HEK293T (cell line): ENCODE data around the gene DSCAM.

Experiments
- CTCF ChIA-PET: fragments of 350-600 bp; formaldehyde crosslinking; extraction: SDS; loops from one replicate; lab custom pipeline; 2021; ENCODE audit warnings: antibody characterized with exemption, inconsistent platforms; lab: Yijun Ruan, JAX
- POLR2A ChIA-PET: fragments of 350-600 bp; formaldehyde crosslinking; extraction: SDS; loops from one replicate; lab custom pipeline; 2020; ENCODE audit warnings: antibody characterized with exemption, inconsistent platforms; lab: Yijun Ruan, JAX
- DNase-seq: peaks from one replicate; pipeline ENCODE4 v3.0.0; 2012; ENCODE audit warnings: mixed read lengths; ENCODE audit errors: extremely low spot score
- ARNT ChIP-seq: fragments of 450-650 bp; IDR thresholded peaks from 2 replicates; pipeline ENCODE4 v1.6.1; 2017; ENCODE audit warnings: mild to moderate bottlenecking
- BHLHE40 ChIP-seq: fragments of 450-650 bp; IDR thresholded peaks from 2 replicates; pipeline ENCODE4 v1.6.1; 2016; ENCODE audit warnings: mild to moderate bottlenecking, moderate library complexity, borderline replicate concordance
- CTBP1 ChIP-seq: fragments of 450-650 bp; IDR thresholded peaks from 2 replicates; pipeline ENCODE4 v1.6.1; 2016; ENCODE audit warnings: borderline replicate concordance
- ELF4 ChIP-seq: fragments of 450-650 bp; IDR thresholded peaks from 2 replicates; pipeline ENCODE4 v1.6.1; 2017; ENCODE audit warnings: antibody characterized with exemption
- FOXA1 ChIP-seq: fragments of 450-650 bp; IDR thresholded peaks from 2 replicates; pipeline ENCODE4 v1.6.1; 2016; ENCODE audit warnings: mild to moderate bottlenecking
- FOXK2 ChIP-seq: fragments of 450-650 bp; IDR thresholded peaks from 2 replicates; pipeline ENCODE4 v1.6.1; 2016; ENCODE audit warnings: mild to moderate bottlenecking
- FOXM1 ChIP-seq: fragments of 450-650 bp; IDR thresholded peaks from 2 replicates; pipeline ENCODE4 v1.6.1; 2017; ENCODE audit warnings: mild to moderate bottlenecking, borderline replicate concordance
- HDGF ChIP-seq: fragments of 450-650 bp; IDR thresholded peaks from 2 replicates; pipeline ENCODE4 v1.6.1; 2017; ENCODE audit warnings: antibody characterized with exemption, borderline replicate concordance
- L3MBTL2 ChIP-seq: fragments of 450-650 bp; conservative IDR thresholded peaks from 2 replicates; pipeline ENCODE4 v1.6.1; 2016; ENCODE audit warnings: mild to moderate bottlenecking
- LEF1 ChIP-seq: fragments of 450-650 bp; IDR thresholded peaks from 2 replicates; pipeline ENCODE4 v1.6.1; 2017; ENCODE audit warnings: mild to moderate bottlenecking, borderline replicate concordance
- NFRKB ChIP-seq: fragments of 450-650 bp; IDR thresholded peaks from 2 replicates; pipeline ENCODE4 v1.6.1; 2016; ENCODE audit warnings: mild to moderate bottlenecking, moderate library complexity
- SP1 ChIP-seq: fragments of 450-650 bp; IDR thresholded peaks from 2 replicates; pipeline ENCODE4 v1.6.1; 2017
- SUZ12 ChIP-seq: fragments of 450-650 bp; IDR thresholded peaks from 2 replicates; pipeline ENCODE4 v1.6.1; 2016; ENCODE audit warnings: mild to moderate bottlenecking
- TARDBP ChIP-seq: fragments of 450-650 bp; IDR thresholded peaks from 2 replicates; pipeline ENCODE4 v1.6.1; 2016
- ZNF384 ChIP-seq: fragments of 450-650 bp; IDR thresholded peaks from 2 replicates; pipeline ENCODE4 v1.6.1; 2016
- TF ChIP-seq, protein P1 (sequence below): fragments of 450-650 bp; IDR thresholded peaks from 2 replicates; pipeline ENCODE4 v1.6.1; 2016

DSCAM gene

DNA sequence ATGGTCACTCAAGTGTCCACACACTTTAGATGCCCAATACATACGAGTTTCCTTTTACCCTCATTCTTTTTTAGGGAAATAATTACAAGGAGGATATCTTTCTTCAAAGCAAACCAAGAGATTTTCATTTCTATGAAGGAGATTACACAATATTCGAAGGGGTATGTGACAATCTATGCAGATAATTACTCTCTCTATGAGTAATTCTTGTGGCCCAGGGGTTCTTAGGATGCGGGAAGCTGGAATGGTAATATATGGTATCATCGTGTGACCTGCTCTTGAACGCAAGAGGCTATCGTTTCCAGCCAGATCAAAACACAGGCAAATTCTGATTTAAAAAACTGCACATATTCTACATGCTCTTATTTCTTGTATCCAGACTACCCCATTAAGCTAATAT lies 14.6 kb downstream of the DSCAM start:
- POLR2A ChIA-PET = no interaction called here
- CTCF ChIA-PET = no interaction called here
- no peak for TF ChIP-seq LEF1
- no peak for TF ChIP-seq FOXK2
- no peak for TF ChIP-seq SUZ12
- TF ChIP-seq L3MBTL2 = no peak
- DNase-seq = no peak

DNA sequence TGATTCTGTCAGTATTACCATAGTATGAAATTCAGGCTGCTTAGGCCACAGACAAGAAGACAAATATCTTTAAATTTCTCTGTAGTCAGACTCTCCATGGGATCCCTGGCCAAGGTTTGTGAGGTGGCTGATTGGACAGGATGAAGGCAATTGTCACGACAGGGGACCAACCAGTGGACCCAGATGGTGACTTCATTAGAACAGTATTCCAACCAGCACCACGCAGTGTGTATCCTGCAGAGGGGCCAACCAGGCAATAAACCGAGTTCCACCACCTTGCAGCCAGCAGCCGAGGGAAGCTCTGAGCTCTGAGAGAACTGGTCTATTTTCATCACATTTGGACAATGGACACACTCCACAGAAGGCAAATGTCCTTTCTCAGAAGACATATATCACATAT lies 16.1 kb downstream of the DSCAM start:
- no peak for DNase-seq
- POLR2A ChIA-PET = no interaction called here
- TF ChIP-seq ELF4 (no peak), HDGF (no peak)
- CTCF ChIA-PET = no interaction called here

DNA sequence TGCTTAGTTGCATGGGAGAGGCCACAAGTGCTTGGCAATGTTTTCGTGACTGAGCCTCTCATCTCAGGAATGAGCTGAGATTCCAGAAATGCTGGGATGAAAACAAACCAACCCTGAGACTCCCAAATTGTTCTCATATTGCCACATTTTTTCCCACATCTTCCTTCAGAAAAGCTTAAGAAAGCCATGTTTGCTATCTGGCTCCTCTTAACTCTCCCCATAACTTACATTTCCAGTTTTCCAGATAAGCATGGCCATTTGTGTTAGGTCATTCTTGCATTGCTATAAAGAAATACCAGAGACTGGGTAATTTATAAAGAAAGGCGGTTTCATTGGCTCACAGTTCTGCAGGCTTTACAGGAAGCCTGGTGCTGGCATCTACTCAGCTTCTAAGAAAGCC lies 17.2 kb downstream of the DSCAM start:
- POLR2A ChIA-PET = no interaction called here
- CTCF ChIA-PET = no interaction called here
- TF ChIP-seq ELF4 (no peak), L3MBTL2 (no peak), SP1 (no peak), TARDBP (no peak), SUZ12 (no peak), HDGF (no peak), FOXA1 (no peak), LEF1 (no peak), ARNT (no peak), FOXK2 (no peak), NFRKB (no peak), FOXM1 (no peak), BHLHE40 (no peak), ZNF384 (no peak), CTBP1 (no peak)
- DNase-seq = no peak

DNA sequence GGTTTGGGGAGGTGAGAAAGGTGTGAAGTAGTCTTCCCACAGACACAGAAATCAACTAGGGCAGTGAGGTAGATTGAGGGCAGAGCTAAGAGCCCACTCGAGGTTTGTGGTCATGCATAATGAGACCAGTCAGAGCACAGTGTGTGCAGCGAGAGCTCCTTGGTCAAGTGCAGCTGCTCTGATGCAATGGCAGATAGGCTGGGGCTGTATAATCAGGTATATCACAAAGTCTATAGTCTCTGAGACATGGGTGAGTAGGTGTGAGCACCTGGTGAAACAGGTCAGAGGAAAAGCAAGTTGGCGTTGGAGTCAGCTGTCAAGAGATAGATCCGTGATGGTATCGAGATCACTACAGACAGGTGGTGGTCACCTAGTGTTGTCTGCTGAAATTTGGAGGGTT lies 17.6 kb downstream of the DSCAM start:
- DNase-seq = no peak
- TF ChIP-seq ELF4 = no peak
- no peak for TF ChIP-seq ZNF384
- TF ChIP-seq SUZ12 = no peak
- no peak for TF ChIP-seq FOXM1
- TF ChIP-seq, protein P1, sequence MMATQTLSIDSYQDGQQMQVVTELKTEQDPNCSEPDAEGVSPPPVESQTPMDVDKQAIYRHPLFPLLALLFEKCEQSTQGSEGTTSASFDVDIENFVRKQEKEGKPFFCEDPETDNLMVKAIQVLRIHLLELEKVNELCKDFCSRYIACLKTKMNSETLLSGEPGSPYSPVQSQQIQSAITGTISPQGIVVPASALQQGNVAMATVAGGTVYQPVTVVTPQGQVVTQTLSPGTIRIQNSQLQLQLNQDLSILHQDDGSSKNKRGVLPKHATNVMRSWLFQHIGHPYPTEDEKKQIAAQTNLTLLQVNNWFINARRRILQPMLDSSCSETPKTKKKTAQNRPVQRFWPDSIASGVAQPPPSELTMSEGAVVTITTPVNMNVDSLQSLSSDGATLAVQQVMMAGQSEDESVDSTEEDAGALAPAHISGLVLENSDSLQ = no peak
- TF ChIP-seq TARDBP = no peak
- TF ChIP-seq FOXK2 = no peak
- POLR2A ChIA-PET = no interaction called here
- CTCF ChIA-PET = no interaction called here

DNA sequence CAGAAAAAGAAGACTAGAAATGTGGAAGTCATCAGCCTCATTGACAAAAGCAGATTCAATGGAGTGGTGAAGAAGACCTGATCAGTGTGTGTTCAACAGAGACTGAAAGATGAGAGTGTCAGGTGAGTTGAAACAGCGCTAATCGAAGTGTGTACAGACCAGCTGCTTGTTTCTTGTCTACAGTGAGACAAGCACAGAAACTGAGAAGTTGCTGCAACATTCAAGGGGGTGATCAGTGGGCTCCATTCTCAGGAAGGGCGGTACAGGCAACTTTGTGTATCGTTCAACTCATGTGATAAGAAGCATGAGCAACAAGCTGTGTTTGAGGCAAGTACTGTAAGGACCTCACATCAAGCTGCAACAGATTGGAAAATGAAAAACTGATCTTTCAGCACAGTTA lies 19.4 kb downstream of the DSCAM start:
- no peak for DNase-seq
- no peak for TF ChIP-seq BHLHE40
- TF ChIP-seq TARDBP = no peak
- TF ChIP-seq FOXM1 = no peak
- no peak for TF ChIP-seq ZNF384
- TF ChIP-seq LEF1 = no peak
- no peak for TF ChIP-seq SUZ12
- TF ChIP-seq, protein P1 = no peak
- TF ChIP-seq SP1 = no peak
- TF ChIP-seq FOXA1 = no peak
- TF ChIP-seq HDGF = no peak
- TF ChIP-seq ELF4 = no peak
- no peak for TF ChIP-seq L3MBTL2
- CTCF ChIA-PET = no interaction called here
- POLR2A ChIA-PET = no interaction called here

DNA sequence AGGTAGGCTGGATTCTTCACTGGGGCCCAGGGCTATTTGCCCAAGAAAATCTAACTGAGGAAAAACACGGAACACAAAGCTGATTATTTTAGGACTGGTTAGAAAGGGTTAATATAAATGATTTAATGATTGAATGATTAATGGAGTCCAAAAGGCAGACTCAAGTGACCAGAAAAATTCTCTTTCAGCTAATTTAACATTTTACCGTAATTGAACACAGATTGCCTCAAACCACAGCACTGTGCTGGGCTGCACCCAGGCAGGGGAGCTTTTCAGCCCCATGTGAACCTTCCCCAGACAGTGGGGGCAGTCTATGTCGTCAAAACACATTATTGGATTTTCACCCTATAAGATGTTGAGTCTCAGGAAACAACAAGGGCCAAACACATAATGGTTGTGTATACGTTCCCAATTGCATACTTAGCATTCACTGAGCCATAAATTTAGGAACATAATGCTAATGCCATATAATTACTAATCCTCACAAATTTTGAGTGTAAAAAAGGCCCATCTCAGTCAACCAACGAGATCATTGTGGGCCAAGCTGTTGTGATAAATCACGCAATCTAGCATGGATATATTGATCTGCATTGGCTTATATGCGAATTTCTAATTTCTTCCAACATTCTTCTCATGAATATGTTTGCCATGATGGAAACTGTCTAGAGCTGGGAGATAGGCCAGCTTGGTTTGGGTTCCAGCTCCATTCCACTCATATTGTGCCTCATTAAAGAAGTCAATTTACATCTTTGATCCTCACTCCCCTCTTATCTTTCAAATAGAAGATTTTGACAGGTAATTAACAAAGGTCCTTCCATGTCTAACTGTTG lies 27.7 kb downstream of the DSCAM start:
- ChIA-PET CTCF (no interaction called here), POLR2A (no interaction called here)
- TF ChIP-seq HDGF (no peak), NFRKB (no peak), TARDBP (no peak), FOXA1 (no peak), L3MBTL2 (no peak)
- TF ChIP-seq, protein P1 = no peak
- no peak for DNase-seq

DNA sequence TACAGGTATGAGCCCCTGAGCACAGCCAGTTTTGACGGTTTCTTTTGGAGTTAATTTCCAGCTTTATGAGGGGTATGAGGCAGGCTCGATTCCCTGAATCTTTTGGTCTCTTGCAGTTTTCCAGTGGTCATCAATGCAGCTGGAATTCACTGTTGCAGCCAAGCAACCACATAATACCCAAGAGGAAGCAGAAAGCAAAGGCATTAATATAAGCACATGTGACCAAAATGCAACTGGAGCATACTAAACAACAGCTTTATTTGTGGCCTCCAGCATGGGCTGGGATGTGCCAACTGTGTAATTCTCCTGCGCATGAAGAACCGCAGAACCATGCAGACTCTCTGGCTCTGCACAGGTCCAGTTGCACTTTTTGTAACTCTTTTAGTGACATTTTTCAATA lies 33.0 kb downstream of the DSCAM start:
- no peak for TF ChIP-seq FOXM1
- TF ChIP-seq SP1 = no peak
- TF ChIP-seq NFRKB = no peak
- TF ChIP-seq LEF1 = no peak
- no peak for TF ChIP-seq TARDBP
- TF ChIP-seq SUZ12 = no peak
- TF ChIP-seq, protein P1 = no peak
- no peak for TF ChIP-seq L3MBTL2
- TF ChIP-seq FOXK2 = no peak
- no peak for TF ChIP-seq HDGF
- no peak for TF ChIP-seq BHLHE40
- TF ChIP-seq CTBP1 = no peak
- TF ChIP-seq ELF4 = no peak
- TF ChIP-seq ARNT = no peak
- TF ChIP-seq FOXA1 = no peak
- TF ChIP-seq ZNF384 = no peak
- ChIA-PET POLR2A (no interaction called here), CTCF (no interaction called here)
- DNase-seq = no peak
